Activated CD8-positive, alpha-beta memory T cell treated with anti-CD3 and anti-CD28 coated beads for 48 hours (primary cell): ENCODE measurements around the gene UMPS.

Source experiments
- DNase-seq, 3 experiments: peaks; one replicate each; pipeline ENCODE4 v3.0.0-alpha.2; 2020; ENCODE audit warnings: low read depth in 2 of 3, low spot score in 2 of 3

Gene UMPS

GRCh38 chr3:124762661-124763011, 32.4 kb downstream of the UMPS start:
- DNase-seq = no peak

- DNase-seq = no peak
These were observed 33.0 kb downstream of the UMPS start for GRCh38 chr3:124763206-124763605.

- no peak for DNase-seq
These were observed 33.5 kb downstream of the UMPS start for GRCh38 chr3:124763644-124764358.

- no peak for DNase-seq
These were observed 34.5 kb downstream of the UMPS start for GRCh38 chr3:124764746-124765145.

- no peak for DNase-seq
These were observed 35.1 kb downstream of the UMPS start for GRCh38 chr3:124765197-124765840.

GRCh38 chr3:124766113-124767095, 36.2 kb downstream of the UMPS start:
- no peak for DNase-seq

- DNase-seq = no peak
These were observed 37.0 kb downstream of the UMPS start for GRCh38 chr3:124767264-124767663.

- no peak for DNase-seq
These were observed 37.4 kb downstream of the UMPS start for GRCh38 chr3:124767691-124768090.

GRCh38 chr3:124768812-124769211, 38.6 kb downstream of the UMPS start:
- no peak for DNase-seq

GRCh38 chr3:124769462-124769861, 39.2 kb downstream of the UMPS start:
- DNase-seq = no peak

GRCh38 chr3:124770336-124771082, 40.3 kb downstream of the UMPS start:
- no peak for DNase-seq

GRCh38 chr3:124771083-124771445, 40.8 kb downstream of the UMPS start:
- DNase-seq = no peak

- no peak for DNase-seq
These were observed 42.0 kb downstream of the UMPS start for GRCh38 chr3:124772081-124772831.

GRCh38 chr3:124773351-124774326, 43.4 kb downstream of the UMPS start:
- DNase-seq = no peak

GRCh38 chr3:124774327-124774718, 44.1 kb downstream of the UMPS start:
- DNase-seq = no peak

- DNase-seq = no peak
These were observed 44.7 kb downstream of the UMPS start for GRCh38 chr3:124774841-124775402.

GRCh38 chr3:124775877-124776276, 45.6 kb downstream of the UMPS start:
- DNase-seq = no peak

- DNase-seq = no peak
These were observed 46.6 kb downstream of the UMPS start for GRCh38 chr3:124776856-124777255.
